Keratinocyte (primary cell): Measurements from ENCODE around the gene SCAPER. TPM values are rescaled to one million over a fixed set of nuclear protein-coding genes. Genes with fewer than 3 reads are reported as not detected.

ENCODE experiments used
- DNase-seq: peaks from one replicate; pipeline ENCODE4 v3.0.0-alpha.2; 2011; ENCODE audit warnings: low read depth, missing footprints, low spot score
- FAIRE-seq: peaks from 2 replicates; lab custom pipeline; 2011; peaks lifted over from hg19 to GRCh38; lab: Jason Lieb, UNC
- H2AFZ ChIP-seq: 2 replicates; pipeline ENCODE4 v1.6.0; 2012; ENCODE audit warnings: low read length, control low read depth, inconsistent platforms; ENCODE audit not compliant: control insufficient read depth
- H3K27ac ChIP-seq: 2 replicates; pipeline ENCODE4 v1.5.1; 2011; ENCODE audit warnings: low read length; ENCODE audit not compliant: control insufficient read depth, insufficient read depth
- H3K27me3 ChIP-seq: 3 replicates; pipeline ENCODE4 v1.6.0; 2011; ENCODE audit warnings: low read length; ENCODE audit not compliant: control insufficient read depth, insufficient read depth; ENCODE audit errors: extremely low read depth
- H3K36me3 ChIP-seq, 2 experiments: 2 replicates in 1 of 2; 3 replicates in 1 of 2; pipeline ENCODE4 v1.5.1; 2011; ENCODE audit warnings: low read length in 2 of 2, mild to moderate bottlenecking in 1 of 2; ENCODE audit not compliant: control insufficient read depth in 2 of 2, insufficient read depth in 2 of 2; ENCODE audit errors: extremely low read depth in 1 of 2
- H3K4me1 ChIP-seq: 3 replicates; pipeline ENCODE4 v1.5.1; 2011; ENCODE audit warnings: low read length; ENCODE audit not compliant: control insufficient read depth, insufficient read depth; ENCODE audit errors: extremely low read depth
- H3K4me2 ChIP-seq: 3 replicates; pipeline ENCODE4 v1.6.0; 2011; ENCODE audit warnings: low read depth, low read length; ENCODE audit not compliant: control insufficient read depth, insufficient read depth; ENCODE audit errors: extremely low read depth
- H3K4me3 ChIP-seq, 3 experiments: fragments of 200-600 bp in 1 of 3; sonication (generic) in 1 of 3; 2 replicates in 2 of 3; 3 replicates in 1 of 3; pipeline ENCODE4 v1.5.1; 2011 to 2016; ENCODE audit warnings: low read length in 3 of 3, mild to moderate bottlenecking in 3 of 3, control low read depth in 2 of 3, inconsistent platforms in 1 of 3, low read depth in 1 of 3, mixed read lengths in 1 of 3, mixed run types in 1 of 3, moderate library complexity in 1 of 3; ENCODE audit not compliant: control insufficient read depth in 2 of 3, insufficient read depth in 2 of 3; ENCODE audit errors: extremely low read depth in 1 of 3
- H3K79me2 ChIP-seq: 2 replicates; pipeline ENCODE4 v1.6.0; 2012; ENCODE audit warnings: low read length; ENCODE audit not compliant: control insufficient read depth, insufficient read depth
- H3K9ac ChIP-seq: 3 replicates; pipeline ENCODE4 v1.6.0; 2011; ENCODE audit warnings: low read length; ENCODE audit not compliant: control insufficient read depth, insufficient read depth; ENCODE audit errors: extremely low read depth
- H3K9me1 ChIP-seq: 3 replicates; pipeline ENCODE4 v1.6.0; 2011; ENCODE audit warnings: low read length; ENCODE audit not compliant: control insufficient read depth, insufficient read depth; ENCODE audit errors: extremely low read depth
- H3K9me3 ChIP-seq: 2 replicates; pipeline ENCODE4 v1.5.1; 2012; ENCODE audit warnings: low read depth, low read length; ENCODE audit not compliant: control insufficient read depth
- H4K20me1 ChIP-seq: 3 replicates; pipeline ENCODE4 v1.6.0; 2011; ENCODE audit warnings: low read length; ENCODE audit not compliant: control insufficient read depth, insufficient read depth; ENCODE audit errors: extremely low read depth
- EZH2 ChIP-seq: IDR thresholded peaks from one replicate; pipeline ENCODE4 v1.6.1; 2012; ENCODE audit warnings: inconsistent platforms, mild to moderate bottlenecking, low read length, moderate library complexity
- dilution Hi-C: fragments of 300-500 bp; cut with MboI; formaldehyde crosslinking; loops from one replicate; pipeline ENCODE4 v1.7.0; 2020; ENCODE audit warnings: low sequenced_read_pairs; ENCODE audit not compliant: extremely low pct_ligation_motif_present
- polyA plus RNA-seq, 5 experiments: library from polyadenylated mRNA; depleted of rRNA in 3 of 5; stranded (reverse) in 3 of 5; stranded (forward) in 1 of 5; unstranded in 1 of 5; fragments of >200 nt; gene quantifications; 1 replicate in 1 of 5; 2 replicates in 3 of 5; 3 replicates in 1 of 5; pipeline versions ENCODE4 v1.2.1 to v1.2.3, GENCODE V29; 2011 to 2012; ENCODE audit warnings: missing spikeins in 2 of 5, low read depth in 1 of 5, low replicate concordance in 1 of 5
- TF ChIP-seq, protein P1 (sequence below), 3 experiments: IDR thresholded peaks in 1 of 3; conservative IDR thresholded peaks in 1 of 3; optimal IDR thresholded peaks in 1 of 3; 2 replicates in 2 of 3; 3 replicates in 1 of 3; pipeline versions ENCODE3 to v1.5.1; 2011; ENCODE audit warnings: low read length in 3 of 3, mild to moderate bottlenecking in 3 of 3, moderate library complexity in 2 of 3, control low read depth in 1 of 3, inconsistent platforms in 1 of 3; ENCODE audit not compliant: insufficient read depth in 2 of 3; ENCODE audit errors: extremely low read depth in 1 of 3

Gene SCAPER
- polyA plus RNA-seq, 1 donor (not counting 4 experiments of a cell fraction or from before 2014, with no cell fraction given): 5.2 TPM

DNA sequence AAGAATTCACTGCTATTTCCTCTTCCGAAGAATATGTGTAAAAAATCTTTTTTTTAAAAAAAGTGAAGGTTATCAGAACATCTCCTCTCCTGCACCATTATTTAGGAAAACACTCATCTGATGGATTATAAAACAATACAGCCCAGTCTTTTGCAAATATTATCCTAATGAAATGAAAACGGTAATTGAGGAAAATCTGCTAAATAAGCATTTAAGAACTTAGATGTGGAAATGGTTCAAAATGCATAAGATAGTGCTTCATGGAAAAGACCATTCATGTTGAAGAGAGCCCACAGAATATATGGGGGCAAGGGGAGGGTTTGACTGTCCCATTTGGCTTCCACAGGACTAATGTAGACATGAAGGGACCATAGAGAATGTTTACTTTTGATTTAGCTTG is 520.7 kb downstream of the SCAPER start:
- DNase-seq: no peak
- no peaks in the 10 kb centered on the region for H3K9me1 ChIP-seq

DNA sequence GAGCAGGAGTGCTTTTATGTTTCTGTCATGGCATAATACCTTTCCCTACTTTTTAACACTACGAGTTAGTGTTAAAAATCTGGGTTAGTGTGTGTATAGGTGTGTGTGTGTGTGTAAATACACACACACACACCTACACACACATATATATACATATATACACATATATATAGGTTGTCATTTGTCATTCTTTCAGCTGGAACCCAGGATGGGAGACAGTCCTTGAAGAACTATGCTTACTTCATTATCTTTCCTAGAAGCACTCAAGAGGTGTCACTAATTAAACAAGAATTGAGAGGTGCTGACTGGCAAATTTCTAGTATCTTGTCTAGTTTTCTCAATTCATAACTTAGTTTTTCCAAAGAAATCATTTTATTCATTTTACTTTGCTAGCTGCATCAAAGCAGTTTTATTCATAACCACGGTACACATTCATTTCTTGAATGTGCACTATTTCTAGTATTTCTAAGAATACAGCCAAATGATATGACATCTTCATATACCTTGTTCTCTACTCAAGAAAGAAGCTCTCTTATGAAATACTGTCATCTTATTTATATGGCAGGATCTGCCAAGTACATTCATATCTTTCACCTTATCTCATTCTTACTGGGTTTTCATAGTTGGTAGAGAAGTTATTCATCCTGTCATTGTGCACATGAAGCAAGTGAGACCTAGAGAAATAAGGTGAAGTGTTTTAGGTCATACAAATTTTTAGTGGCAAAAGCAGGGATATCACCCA is 522.0 kb downstream of the SCAPER start:
- Histone ChIP-seq H3K4me2 (no peak overlapping the region), H3K4me3 (no peak overlapping the region), H3K27ac (no peak overlapping the region), H3K27me3 (no peaks in the 10 kb centered on the region), H3K4me1 (no peaks in the 10 kb centered on the region), H3K36me3 (no peaks in the 10 kb centered on the region), H3K9me1 (no peaks in the 10 kb centered on the region), H3K9ac (no peak overlapping the region), H3K79me2 (no peaks in the 10 kb centered on the region), H4K20me1 (no peaks in the 10 kb centered on the region), H2AFZ (no peak overlapping the region), H3K9me3 (no peaks in the 10 kb centered on the region)
- DNase-seq: no peak
- no peak for FAIRE-seq
- dilution Hi-C loops: no loop called here
- TF ChIP-seq EZH2: no peak
- TF ChIP-seq, protein P1, sequence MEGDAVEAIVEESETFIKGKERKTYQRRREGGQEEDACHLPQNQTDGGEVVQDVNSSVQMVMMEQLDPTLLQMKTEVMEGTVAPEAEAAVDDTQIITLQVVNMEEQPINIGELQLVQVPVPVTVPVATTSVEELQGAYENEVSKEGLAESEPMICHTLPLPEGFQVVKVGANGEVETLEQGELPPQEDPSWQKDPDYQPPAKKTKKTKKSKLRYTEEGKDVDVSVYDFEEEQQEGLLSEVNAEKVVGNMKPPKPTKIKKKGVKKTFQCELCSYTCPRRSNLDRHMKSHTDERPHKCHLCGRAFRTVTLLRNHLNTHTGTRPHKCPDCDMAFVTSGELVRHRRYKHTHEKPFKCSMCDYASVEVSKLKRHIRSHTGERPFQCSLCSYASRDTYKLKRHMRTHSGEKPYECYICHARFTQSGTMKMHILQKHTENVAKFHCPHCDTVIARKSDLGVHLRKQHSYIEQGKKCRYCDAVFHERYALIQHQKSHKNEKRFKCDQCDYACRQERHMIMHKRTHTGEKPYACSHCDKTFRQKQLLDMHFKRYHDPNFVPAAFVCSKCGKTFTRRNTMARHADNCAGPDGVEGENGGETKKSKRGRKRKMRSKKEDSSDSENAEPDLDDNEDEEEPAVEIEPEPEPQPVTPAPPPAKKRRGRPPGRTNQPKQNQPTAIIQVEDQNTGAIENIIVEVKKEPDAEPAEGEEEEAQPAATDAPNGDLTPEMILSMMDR (optimal IDR thresholded peaks at IDR 0.05 in 1 of 3, IDR thresholded peaks at IDR 0.05 in 1 of 3, conservative IDR thresholded peaks at IDR 0.05 in 1 of 3; ENCODE audit: extremely low read depth in 1 of 3, insufficient read depth in 2 of 3, low read length in 3 of 3): no peak

More for the DNA sequence above, 520.7 kb downstream of the SCAPER start:
- no peaks in the 10 kb centered on the region for H3K4me1 ChIP-seq
- H3K9me3 ChIP-seq: no peaks in the 10 kb centered on the region
- no peak overlapping the region for H2AFZ ChIP-seq
- no peak overlapping the region for H3K4me2 ChIP-seq
- H3K27me3 ChIP-seq: no peaks in the 10 kb centered on the region
- dilution Hi-C loops: no loop called here
- FAIRE-seq: no peak
- no peak overlapping the region for H3K27ac ChIP-seq
- H3K36me3 ChIP-seq: no peaks in the 10 kb centered on the region
- no peaks in the 10 kb centered on the region for H4K20me1 ChIP-seq
- no peak overlapping the region for H3K4me3 ChIP-seq
- H3K79me2 ChIP-seq: no peaks in the 10 kb centered on the region
- H3K9ac ChIP-seq: no peak overlapping the region
- TF ChIP-seq, protein P1 (optimal IDR thresholded peaks at IDR 0.05 in 1 of 3, IDR thresholded peaks at IDR 0.05 in 1 of 3, conservative IDR thresholded peaks at IDR 0.05 in 1 of 3; ENCODE audit: extremely low read depth in 1 of 3, insufficient read depth in 2 of 3, low read length in 3 of 3): no peak
- TF ChIP-seq EZH2: no peak
